PC-3 (cell line): Measurements from ENCODE around the gene VKORC1L1.
"Not testable (repeated sequence)": the region's sequence is repeated elsewhere in the genome, so short reads cannot be mapped to it uniquely, and the experiment has no call there.

Experiments used
- EZH2 ChIP-seq: fragments of 300-600 bp; sonication (generic); IDR thresholded peaks from one replicate; pipeline ENCODE4 v1.6.1; 2017; ENCODE audit warnings: antibody characterized with exemption, mild to moderate bottlenecking, low read length; ENCODE audit not compliant: unreplicated experiment
- EZH2phosphoT487 ChIP-seq: fragments of 300-600 bp; sonication (generic); IDR thresholded peaks from 2 replicates; pipeline ENCODE4 v1.6.1; 2018; ENCODE audit warnings: mild to moderate bottlenecking, antibody characterized with exemption, low read length, borderline replicate concordance
- TF ChIP-seq, protein P1 (sequence below): fragments of 300-600 bp; sonication (generic); conservative IDR thresholded peaks from 2 replicates; pipeline ENCODE4 v1.5.1; 2017; ENCODE audit warnings: antibody characterized with exemption, low read depth, mild to moderate bottlenecking, low read length

DNA sequence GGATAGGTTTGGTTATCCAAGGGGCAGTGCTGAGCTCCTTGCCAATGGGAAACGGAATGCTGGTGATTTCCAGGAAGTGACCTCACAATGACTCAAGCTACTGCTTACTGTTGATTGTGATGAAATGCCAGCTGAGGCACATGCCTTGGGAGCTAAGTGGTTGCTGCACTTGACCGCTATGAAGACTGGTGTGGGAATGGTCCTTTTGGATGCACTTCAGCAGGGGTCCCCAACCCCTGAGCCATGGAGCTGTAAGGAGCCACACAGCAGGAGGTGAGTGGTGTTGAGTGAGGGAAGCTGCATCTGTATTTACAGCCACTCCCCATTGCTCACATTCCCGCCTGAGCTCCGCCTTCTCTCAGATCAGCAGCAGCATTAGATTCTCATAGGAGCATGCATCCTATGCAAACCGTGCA is 35.3 kb upstream of the VKORC1L1 start:
- not testable (repeated sequence) for TF ChIP-seq EZH2, EZH2phosphoT487
- TF ChIP-seq, protein P1, sequence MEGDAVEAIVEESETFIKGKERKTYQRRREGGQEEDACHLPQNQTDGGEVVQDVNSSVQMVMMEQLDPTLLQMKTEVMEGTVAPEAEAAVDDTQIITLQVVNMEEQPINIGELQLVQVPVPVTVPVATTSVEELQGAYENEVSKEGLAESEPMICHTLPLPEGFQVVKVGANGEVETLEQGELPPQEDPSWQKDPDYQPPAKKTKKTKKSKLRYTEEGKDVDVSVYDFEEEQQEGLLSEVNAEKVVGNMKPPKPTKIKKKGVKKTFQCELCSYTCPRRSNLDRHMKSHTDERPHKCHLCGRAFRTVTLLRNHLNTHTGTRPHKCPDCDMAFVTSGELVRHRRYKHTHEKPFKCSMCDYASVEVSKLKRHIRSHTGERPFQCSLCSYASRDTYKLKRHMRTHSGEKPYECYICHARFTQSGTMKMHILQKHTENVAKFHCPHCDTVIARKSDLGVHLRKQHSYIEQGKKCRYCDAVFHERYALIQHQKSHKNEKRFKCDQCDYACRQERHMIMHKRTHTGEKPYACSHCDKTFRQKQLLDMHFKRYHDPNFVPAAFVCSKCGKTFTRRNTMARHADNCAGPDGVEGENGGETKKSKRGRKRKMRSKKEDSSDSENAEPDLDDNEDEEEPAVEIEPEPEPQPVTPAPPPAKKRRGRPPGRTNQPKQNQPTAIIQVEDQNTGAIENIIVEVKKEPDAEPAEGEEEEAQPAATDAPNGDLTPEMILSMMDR = not testable (repeated sequence)
